GM12891 (cell line): ENCODE data around the gene BCAS1.

Source experiments
- POLR2A ChIP-seq: IDR thresholded peaks from 2 replicates; pipeline ENCODE4 v1.6.1; 2011; ENCODE audit warnings: low read depth, low read length, control low read depth
- POLR2AphosphoS5 ChIP-seq: IDR thresholded peaks from 2 replicates; pipeline ENCODE4 v1.6.1; 2011; ENCODE audit warnings: low read depth, low read length, control low read depth
- SPI1 ChIP-seq: IDR thresholded peaks from 2 replicates; pipeline ENCODE4 v1.6.1; 2011; ENCODE audit warnings: low read depth, low read length, control low read depth

DNA sequence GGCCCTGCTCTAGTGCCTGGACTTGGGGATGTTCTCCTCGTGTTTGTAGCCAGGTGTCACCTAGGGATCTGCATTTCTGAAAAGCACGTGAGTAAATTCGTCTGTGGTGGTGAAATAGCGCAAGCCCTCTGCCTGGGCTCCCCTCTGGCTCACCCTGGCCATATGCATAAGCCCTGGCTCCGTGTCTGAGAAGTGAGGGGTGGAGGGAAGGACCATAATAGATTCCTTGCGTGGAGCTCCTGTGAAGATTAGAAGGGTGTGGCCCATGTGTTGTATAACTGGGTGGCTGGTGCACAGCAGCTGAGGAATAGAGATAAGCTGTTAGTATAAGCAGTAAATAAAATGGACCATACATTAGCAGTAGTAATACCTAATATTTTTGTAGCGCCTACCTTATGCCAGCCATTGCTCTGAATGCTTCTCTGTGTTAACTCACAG lies 4.8 kb downstream of the BCAS1 start:
- TF ChIP-seq POLR2A (no peak), POLR2AphosphoS5 (no peak), SPI1 (no peak)
